ENCODE data around the gene RNF141. TPM values are rescaled to one million over a fixed set of nuclear protein-coding genes. Genes with fewer than 3 reads are reported as not detected.

Gene RNF141
- total RNA-seq, 2 experiments from 2014 or later, result 8.2 to 20.1 TPM

DNA sequence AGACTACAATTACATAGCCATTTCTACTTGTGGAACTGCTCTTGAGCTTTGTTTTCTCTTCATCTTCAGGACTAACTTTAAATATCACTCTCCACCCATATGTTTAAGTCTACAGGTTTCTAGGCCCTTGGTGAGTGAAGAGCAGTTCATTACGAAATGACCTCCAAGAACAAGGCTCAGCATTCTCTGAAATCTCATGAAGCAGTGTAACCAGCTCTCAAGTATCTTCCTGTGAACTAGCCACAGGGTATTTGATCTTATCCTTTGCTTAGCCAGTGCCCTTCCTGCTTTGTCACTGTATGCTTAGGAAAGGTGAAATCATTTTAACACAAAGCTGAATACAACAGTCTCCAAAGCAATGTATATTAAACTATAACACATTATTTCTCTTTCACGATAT, 47.9 kb upstream of the RNF141 start:
- no peak overlapping the region for H3K4me3 ChIP-seq (ENCODE audit: low read depth, low read length, poor library complexity, severe bottlenecking)
- H3K27ac ChIP-seq (ENCODE audit: low read depth, low read length, poor library complexity, severe bottlenecking), result no peak overlapping the region
- intact Hi-C loops (cut with micrococcal nuclease; ENCODE audit: unreplicated experiment), result no loop called here
- POLR2A ChIA-PET, result no interaction called here
- CTCF ChIA-PET (ENCODE audit: unreplicated experiment), result interaction anchor here (0.8 kb wide), 1 partner anchor 60 kb away, joined by 4 read pairs; no protein-coding TSS in a partner anchor
- no peak overlapping the region for H3K4me2 ChIP-seq (ENCODE audit: low read length)
- BruUV-seq (replicated peaks), result no TSS peak
- no peaks in the 10 kb centered on the region for H3K9me3 ChIP-seq (ENCODE audit: low read length)
- no peaks in the 10 kb centered on the region for H3K4me1 ChIP-seq (ENCODE audit: insufficient read depth, low read length, poor library complexity, severe bottlenecking)
- no peak for DNase-seq (ENCODE audit: low spot score)
- H3K36me3 ChIP-seq (ENCODE audit: insufficient read depth, low read length), result no peaks in the 10 kb centered on the region
- H2AFZ ChIP-seq (ENCODE audit: low read length), result no peak overlapping the region
- no peaks in the 10 kb centered on the region for H3K9me2 ChIP-seq (ENCODE audit: insufficient read depth, low read length)
- TF ChIP-seq EZH2phosphoT487 (IDR thresholded peaks at IDR 0.05; ENCODE audit: borderline replicate concordance, low read depth, low read length), result no peak
- TF ChIP-seq, protein P1, sequence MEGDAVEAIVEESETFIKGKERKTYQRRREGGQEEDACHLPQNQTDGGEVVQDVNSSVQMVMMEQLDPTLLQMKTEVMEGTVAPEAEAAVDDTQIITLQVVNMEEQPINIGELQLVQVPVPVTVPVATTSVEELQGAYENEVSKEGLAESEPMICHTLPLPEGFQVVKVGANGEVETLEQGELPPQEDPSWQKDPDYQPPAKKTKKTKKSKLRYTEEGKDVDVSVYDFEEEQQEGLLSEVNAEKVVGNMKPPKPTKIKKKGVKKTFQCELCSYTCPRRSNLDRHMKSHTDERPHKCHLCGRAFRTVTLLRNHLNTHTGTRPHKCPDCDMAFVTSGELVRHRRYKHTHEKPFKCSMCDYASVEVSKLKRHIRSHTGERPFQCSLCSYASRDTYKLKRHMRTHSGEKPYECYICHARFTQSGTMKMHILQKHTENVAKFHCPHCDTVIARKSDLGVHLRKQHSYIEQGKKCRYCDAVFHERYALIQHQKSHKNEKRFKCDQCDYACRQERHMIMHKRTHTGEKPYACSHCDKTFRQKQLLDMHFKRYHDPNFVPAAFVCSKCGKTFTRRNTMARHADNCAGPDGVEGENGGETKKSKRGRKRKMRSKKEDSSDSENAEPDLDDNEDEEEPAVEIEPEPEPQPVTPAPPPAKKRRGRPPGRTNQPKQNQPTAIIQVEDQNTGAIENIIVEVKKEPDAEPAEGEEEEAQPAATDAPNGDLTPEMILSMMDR (conservative IDR thresholded peaks at IDR 0.05; ENCODE audit: low read length), result no peak
- no peaks in the 10 kb centered on the region for H3K79me2 ChIP-seq (ENCODE audit: insufficient read depth, low read depth, low read length)
- H4K20me1 ChIP-seq (ENCODE audit: insufficient read depth, low read length), result no peaks in the 10 kb centered on the region

GRCh38 chr11:10587995-10588394, 47.0 kb upstream of the RNF141 start:
- H3K27ac ChIP-seq (ENCODE audit: low read depth, low read length, poor library complexity, severe bottlenecking), result no peak overlapping the region
- H3K79me2 ChIP-seq (ENCODE audit: insufficient read depth, low read depth, low read length), result no peaks in the 10 kb centered on the region
- CTCF ChIA-PET (ENCODE audit: unreplicated experiment), result no interaction called here
- no peak for DNase-seq (ENCODE audit: low spot score)
- H3K9me2 ChIP-seq (ENCODE audit: insufficient read depth, low read length), result no peaks in the 10 kb centered on the region
- no peaks in the 10 kb centered on the region for H3K36me3 ChIP-seq (ENCODE audit: insufficient read depth, low read length)
- H3K4me2 ChIP-seq (ENCODE audit: low read length), result no peak overlapping the region
- POLR2A ChIA-PET, result interaction anchor here (0.7 kb wide), 2 partner anchors 68 to 137 kb away, joined by 3 read pairs; no protein-coding TSS in a partner anchor
- H3K4me3 ChIP-seq (ENCODE audit: low read depth, low read length, poor library complexity, severe bottlenecking), result no peak overlapping the region
- H3K9me3 ChIP-seq (ENCODE audit: low read length), result no peaks in the 10 kb centered on the region
- H3K4me1 ChIP-seq (ENCODE audit: insufficient read depth, low read length, poor library complexity, severe bottlenecking), result no peaks in the 10 kb centered on the region
- no peak overlapping the region for H2AFZ ChIP-seq (ENCODE audit: low read length)
- no peaks in the 10 kb centered on the region for H4K20me1 ChIP-seq (ENCODE audit: insufficient read depth, low read length)
- no peak for TF ChIP-seq EZH2phosphoT487 (IDR thresholded peaks at IDR 0.05; ENCODE audit: borderline replicate concordance, low read depth, low read length)
- TF ChIP-seq, protein P1 (conservative IDR thresholded peaks at IDR 0.05; ENCODE audit: low read length), result no peak
- intact Hi-C loops (cut with micrococcal nuclease; ENCODE audit: unreplicated experiment), result no loop called here
- no TSS peak for BruUV-seq (replicated peaks)

DNA sequence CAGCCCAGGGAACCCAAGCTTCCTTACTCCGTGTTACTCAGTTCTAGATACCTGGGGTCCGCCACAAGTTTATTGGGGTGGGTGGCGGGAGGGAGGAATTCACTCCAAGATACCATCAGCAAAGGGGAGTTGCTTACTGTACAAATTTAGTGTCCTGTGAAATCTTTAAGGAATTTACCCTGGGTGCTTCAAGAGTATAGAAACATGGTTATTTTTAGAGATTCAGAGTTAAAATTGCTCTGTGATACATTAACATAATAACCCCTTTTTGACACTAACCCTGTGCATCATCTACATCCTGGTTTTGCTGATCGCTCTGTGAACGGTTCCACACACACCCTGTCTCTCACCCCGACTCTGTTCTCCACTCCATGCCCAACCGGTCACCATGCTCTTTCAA, 46.4 kb upstream of the RNF141 start:
- no peak overlapping the region for H3K4me3 ChIP-seq (ENCODE audit: low read depth, low read length, poor library complexity, severe bottlenecking)
- intact Hi-C loops (cut with micrococcal nuclease; ENCODE audit: unreplicated experiment), result no loop called here
- no peaks in the 10 kb centered on the region for H3K79me2 ChIP-seq (ENCODE audit: insufficient read depth, low read depth, low read length)
- no peak for DNase-seq (ENCODE audit: low spot score)
- no peaks in the 10 kb centered on the region for H4K20me1 ChIP-seq (ENCODE audit: insufficient read depth, low read length)
- H3K4me2 ChIP-seq (ENCODE audit: low read length), result no peak overlapping the region
- no peaks in the 10 kb centered on the region for H3K36me3 ChIP-seq (ENCODE audit: insufficient read depth, low read length)
- POLR2A ChIA-PET, result interaction anchor here (0.7 kb wide), 1 partner anchor 138 kb away, joined by 3 read pairs; no protein-coding TSS in a partner anchor
- no peak overlapping the region for H2AFZ ChIP-seq (ENCODE audit: low read length)
- CTCF ChIA-PET (ENCODE audit: unreplicated experiment), result no interaction called here
- H3K9me3 ChIP-seq (ENCODE audit: low read length), result no peaks in the 10 kb centered on the region
- no peaks in the 10 kb centered on the region for H3K9me2 ChIP-seq (ENCODE audit: insufficient read depth, low read length)
- no peak overlapping the region for H3K27ac ChIP-seq (ENCODE audit: low read depth, low read length, poor library complexity, severe bottlenecking)
- BruUV-seq (replicated peaks), result no TSS peak
- no peaks in the 10 kb centered on the region for H3K4me1 ChIP-seq (ENCODE audit: insufficient read depth, low read length, poor library complexity, severe bottlenecking)
- TF ChIP-seq EZH2phosphoT487 (IDR thresholded peaks at IDR 0.05; ENCODE audit: borderline replicate concordance, low read depth, low read length), result no peak
- TF ChIP-seq, protein P1 (conservative IDR thresholded peaks at IDR 0.05; ENCODE audit: low read length), result no peak
